GM19099 (cell line): ENCODE data around the gene RIPK3.

Source experiments
- POLR2A ChIP-seq: IDR thresholded peaks from 3 replicates; pipeline ENCODE4 v1.6.1; 2011; ENCODE audit warnings: low read depth; ENCODE audit not compliant: insufficient read length; ENCODE audit errors: extremely low read depth

The RIPK3 gene

DNA sequence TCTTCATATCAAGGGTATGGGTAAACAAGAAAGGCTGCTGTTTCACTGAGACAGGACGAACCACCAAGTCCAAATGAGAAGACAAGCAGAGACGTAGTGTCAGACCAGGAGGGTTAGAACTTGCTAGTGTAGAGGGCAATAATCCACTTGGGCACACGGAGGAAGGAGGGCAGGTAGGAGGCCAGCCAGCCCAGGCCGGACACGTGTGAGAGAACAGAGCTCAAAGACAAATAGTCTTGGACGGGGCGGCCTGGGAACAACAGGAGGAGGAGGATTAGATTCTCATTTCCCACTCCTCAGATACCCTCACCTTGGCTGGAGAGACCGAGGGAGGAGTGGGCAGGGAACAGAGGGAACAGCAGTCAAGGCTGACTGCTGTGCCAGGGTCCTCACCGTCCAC is 49.0 kb downstream of the RIPK3 start:
- TF ChIP-seq POLR2A = no peak

DNA sequence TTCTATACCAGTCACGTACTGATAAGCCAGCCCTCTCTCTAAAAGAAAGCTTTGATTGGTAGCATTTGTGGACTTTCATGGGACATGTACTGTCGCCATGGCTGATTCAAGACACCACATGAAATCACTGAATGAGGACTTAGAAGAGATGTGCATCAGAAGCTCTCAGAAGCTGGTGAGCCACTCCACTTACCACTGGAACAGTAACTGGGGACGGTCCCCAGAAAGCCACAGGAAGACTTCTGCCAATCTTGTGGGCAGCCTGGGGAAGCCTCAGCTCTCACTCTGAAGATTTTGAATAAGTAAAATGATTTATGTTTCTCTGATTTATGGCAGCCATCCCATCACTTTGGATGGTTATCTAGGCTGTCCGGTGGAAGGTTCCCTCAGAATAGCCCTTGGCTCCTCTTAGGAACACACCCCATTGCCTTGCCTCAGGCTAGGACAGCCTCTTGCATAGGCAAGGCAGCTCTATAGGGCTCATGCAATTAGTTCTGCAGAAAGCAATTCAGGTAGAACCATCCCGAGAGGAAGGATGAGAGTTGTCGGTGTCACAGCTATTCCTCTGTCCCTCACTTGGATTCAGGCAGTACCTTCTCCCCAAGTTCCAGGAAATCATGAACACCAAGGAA is 50.0 kb downstream of the RIPK3 start:
- TF ChIP-seq POLR2A = no peak

DNA sequence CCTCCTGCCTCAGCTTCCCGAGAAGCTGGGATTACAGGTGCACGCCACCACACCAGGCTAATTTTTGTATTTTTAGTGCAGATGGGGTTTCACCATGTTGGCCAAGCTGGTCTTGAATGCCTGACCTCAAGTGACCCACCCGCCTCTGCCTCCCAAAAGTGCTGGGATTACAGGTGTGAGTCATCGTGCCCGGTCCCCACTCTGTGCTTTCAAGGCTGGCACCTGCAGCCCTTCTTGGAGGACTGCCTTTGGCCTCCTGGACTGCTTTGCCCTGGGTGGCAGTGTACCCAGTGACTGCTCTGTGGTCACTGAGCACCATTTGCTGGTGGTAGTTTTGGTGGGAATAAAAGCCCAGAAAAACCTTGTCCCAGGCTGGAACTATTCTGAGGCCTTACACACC is 52.8 kb downstream of the RIPK3 start:
- TF ChIP-seq POLR2A = no peak
